ENCODE data around the gene CDT1. TPM values are rescaled to one million over a fixed set of nuclear protein-coding genes. Genes with fewer than 3 reads are reported as not detected.
A peak's percentile ranks its signal among the peaks of the same experiment; 100 is the strongest.

The CDT1 gene
- total RNA-seq, 1 experiment from 2014 or later = 39.9 TPM

GRCh38 chr16:88809068-88809675 lies 5.6 kb downstream of the CDT1 start:
- intact Hi-C loops (cut with micrococcal nuclease; ENCODE audit: unreplicated experiment) = no loop called here
- ATAC-seq = no peak
- H3K4me1 ChIP-seq (ENCODE audit: control insufficient read depth, insufficient read depth, low read length) = peaks cover 21% of the 10 kb centered on the region
- TF ChIP-seq POLR2AphosphoS5 (IDR thresholded peaks at IDR 0.05; ENCODE audit: low read depth, low read length) (peak; percentile 47), REST (IDR thresholded peaks at IDR 0.05; ENCODE audit: insufficient read depth in 1 of 2, low read depth in 2 of 2, low read length in 1 of 2) (no peak), CTCF (IDR thresholded peaks at IDR 0.05) (no peak), TCF7L2 (IDR thresholded peaks at IDR 0.05; ENCODE audit: low read depth, low read length) (no peak), SIN3A (IDR thresholded peaks at IDR 0.05; ENCODE audit: borderline replicate concordance, insufficient read depth, low read depth, low read length) (0 out of 2 replicates have a peak, but pooled peaks have one; percentile 13)
- POLR2A ChIA-PET = no interaction called here
- BruUV-seq (replicated peaks) = no TSS peak
- H3K4me3 ChIP-seq (ENCODE audit: low read depth in 2 of 2, low read length in 2 of 2) = no peak overlapping the region
- peak overlapping the region; percentile 54; the same call in 1 of the 2 replicates for H3K27ac ChIP-seq (ENCODE audit: low read length)
- in situ Hi-C loops (cut with HindIII; ENCODE audit: low pct_unique_long_range_greater_than_20kb, low sequenced_read_pairs) = no loop called here
- no peaks in the 10 kb centered on the region for H3K27me3 ChIP-seq (ENCODE audit: control insufficient read depth, insufficient read depth, low read length)
- H3K36me3 ChIP-seq (ENCODE audit: control insufficient read depth, insufficient read depth, low read length) = peaks cover 7% of the 10 kb centered on the region; the same call in 1 of the 2 replicates
- no peaks in the 10 kb centered on the region for H3K9me3 ChIP-seq (ENCODE audit: control insufficient read depth, insufficient read depth, low read depth, low read length)
- CTCF ChIA-PET = interaction anchor here (0.7 to 1.8 kb wide), 2 partner anchors 72 to 263 kb away, joined by 3 to 7 read pairs; no protein-coding TSS in a partner anchor
- no peak for DNase-seq (ENCODE audit: low read depth, low spot score)

GRCh38 chr16:88809676-88810165 lies 6.1 kb downstream of the CDT1 start:
- TSS peak; percentile 91 for BruUV-seq (replicated peaks)
- Histone ChIP-seq H3K27ac (ENCODE audit: low read length) (peak overlapping the region; percentile 54; the same call in 1 of the 2 replicates), H3K4me3 (ENCODE audit: low read depth in 2 of 2, low read length in 2 of 2) (peak overlapping the region; percentile 64 to 78), H3K9me3 (ENCODE audit: control insufficient read depth, insufficient read depth, low read depth, low read length) (no peaks in the 10 kb centered on the region), H3K36me3 (ENCODE audit: control insufficient read depth, insufficient read depth, low read length) (peaks cover 7% of the 10 kb centered on the region; the same call in 1 of the 2 replicates), H3K4me1 (ENCODE audit: control insufficient read depth, insufficient read depth, low read length) (peaks cover 21% of the 10 kb centered on the region), H3K27me3 (ENCODE audit: control insufficient read depth, insufficient read depth, low read length) (no peaks in the 10 kb centered on the region)
- TF ChIP-seq REST (IDR thresholded peaks at IDR 0.05; ENCODE audit: insufficient read depth in 1 of 2, low read depth in 2 of 2, low read length in 1 of 2) = no peak
- no peak for TF ChIP-seq TCF7L2 (IDR thresholded peaks at IDR 0.05; ENCODE audit: low read depth, low read length)
- TF ChIP-seq POLR2AphosphoS5 (IDR thresholded peaks at IDR 0.05; ENCODE audit: low read depth, low read length) = no peak; the same call in 1 of the 2 replicates
- no peak for TF ChIP-seq CTCF (IDR thresholded peaks at IDR 0.05)
- no peak for TF ChIP-seq SIN3A (IDR thresholded peaks at IDR 0.05; ENCODE audit: borderline replicate concordance, insufficient read depth, low read depth, low read length)
- in situ Hi-C loops (cut with HindIII; ENCODE audit: low pct_unique_long_range_greater_than_20kb, low sequenced_read_pairs) (no loop called here), intact Hi-C loops (cut with micrococcal nuclease; ENCODE audit: unreplicated experiment) (loop anchor here (10.0 kb wide), 1 partner anchor 355 kb away; no protein-coding TSS in a partner anchor)
- POLR2A ChIA-PET = no interaction called here
- CTCF ChIA-PET = interaction anchor here (0.6 to 1.8 kb wide), 2 partner anchors 62 to 72 kb away, joined by 3 to 7 read pairs; no protein-coding TSS in a partner anchor
- DNase-seq (ENCODE audit: low read depth, low spot score) (no peak), ATAC-seq (peak; percentile 1; the same call in 1 of the 2 replicates)
